Neural cell (in vitro differentiated cells): ENCODE measurements around the gene ERICH6B.
A peak's percentile ranks its signal among the peaks of the same experiment; 100 is the strongest.

Experiments used
- EZH2 ChIP-seq: fragments of 200-600, 300-800 bp; shearing (Covaris generic), sonication (generic); IDR thresholded peaks from 2 replicates; pipeline ENCODE4 v1.6.1; 2014; ENCODE audit warnings: antibody characterized with exemption, low read length, borderline replicate concordance, mild to moderate bottlenecking; ENCODE audit not compliant: insufficient read depth, poor library complexity, severe bottlenecking
- POLR2AphosphoS5 ChIP-seq: IDR thresholded peaks from 2 replicates; pipeline ENCODE4 v1.6.1; 2012
- TF ChIP-seq, protein P1 (sequence below): fragments of 450-650 bp; IDR thresholded peaks from 2 replicates; pipeline ENCODE4 v1.5.1; 2014; ENCODE audit warnings: antibody characterized with exemption, mild to moderate bottlenecking, moderate library complexity; ENCODE audit not compliant: poor library complexity, severe bottlenecking

DNA sequence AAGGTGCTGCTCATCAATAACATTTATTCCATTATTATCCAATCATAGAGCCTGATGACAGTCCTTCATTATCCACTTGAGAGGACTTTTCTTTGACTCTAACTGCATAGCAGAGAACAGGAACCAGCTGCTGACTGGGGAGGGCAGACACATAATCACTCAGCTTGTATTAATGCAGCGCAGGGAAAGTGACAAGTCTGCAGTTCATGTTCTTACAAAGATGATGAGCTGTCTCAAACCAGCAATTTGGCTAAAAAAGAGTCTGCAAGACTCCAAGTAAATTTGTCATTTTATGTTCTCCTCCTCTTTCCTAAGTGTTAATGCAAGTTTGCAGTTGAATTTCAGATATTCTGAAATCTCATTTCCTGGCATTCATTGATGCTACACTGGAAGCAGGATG, 46.6 kb upstream of the ERICH6B start:
- TF ChIP-seq EZH2 (no peak), POLR2AphosphoS5 (peak; percentile 44)
- TF ChIP-seq, protein P1, sequence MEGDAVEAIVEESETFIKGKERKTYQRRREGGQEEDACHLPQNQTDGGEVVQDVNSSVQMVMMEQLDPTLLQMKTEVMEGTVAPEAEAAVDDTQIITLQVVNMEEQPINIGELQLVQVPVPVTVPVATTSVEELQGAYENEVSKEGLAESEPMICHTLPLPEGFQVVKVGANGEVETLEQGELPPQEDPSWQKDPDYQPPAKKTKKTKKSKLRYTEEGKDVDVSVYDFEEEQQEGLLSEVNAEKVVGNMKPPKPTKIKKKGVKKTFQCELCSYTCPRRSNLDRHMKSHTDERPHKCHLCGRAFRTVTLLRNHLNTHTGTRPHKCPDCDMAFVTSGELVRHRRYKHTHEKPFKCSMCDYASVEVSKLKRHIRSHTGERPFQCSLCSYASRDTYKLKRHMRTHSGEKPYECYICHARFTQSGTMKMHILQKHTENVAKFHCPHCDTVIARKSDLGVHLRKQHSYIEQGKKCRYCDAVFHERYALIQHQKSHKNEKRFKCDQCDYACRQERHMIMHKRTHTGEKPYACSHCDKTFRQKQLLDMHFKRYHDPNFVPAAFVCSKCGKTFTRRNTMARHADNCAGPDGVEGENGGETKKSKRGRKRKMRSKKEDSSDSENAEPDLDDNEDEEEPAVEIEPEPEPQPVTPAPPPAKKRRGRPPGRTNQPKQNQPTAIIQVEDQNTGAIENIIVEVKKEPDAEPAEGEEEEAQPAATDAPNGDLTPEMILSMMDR = no peak
